ENCODE results near the gene SPO11. TPM values are rescaled to one million over a fixed set of nuclear protein-coding genes. Genes with fewer than 3 reads are reported as not detected.
A peak's percentile ranks its signal among the peaks of the same experiment; 100 is the strongest.
"Not testable (repeated sequence)": the region's sequence is repeated elsewhere in the genome, so short reads cannot be mapped to it uniquely, and the experiment has no call there.

Gene SPO11
- total RNA-seq, 1 experiment from 2014 or later, result not detected

- no peak overlapping the region for H3K4me3 ChIP-seq (ENCODE audit: low read depth, low read length)
These were observed 13.2 kb downstream of the SPO11 start for GRCh38 chr20:57342829-57343228.

GRCh38 chr20:57346477-57346876 is 16.9 kb downstream of the SPO11 start:
- POLR2A ChIA-PET, result no interaction called here
- no peaks in the 10 kb centered on the region for H3K4me1 ChIP-seq
- H3K27ac Mint-ChIP-seq (ENCODE audit: unreplicated experiment), result no peak overlapping the region

More at GRCh38 chr20:57342829-57343228, 13.2 kb downstream of the SPO11 start:
- Mint-ChIP-seq H3K36me3 (ENCODE audit: insufficient read depth, unreplicated experiment) (no peaks in the 10 kb centered on the region), H3K4me3 (ENCODE audit: unreplicated experiment) (no peak overlapping the region), H3K27ac (ENCODE audit: unreplicated experiment) (no peak overlapping the region), H3K4me1 (ENCODE audit: low read depth, unreplicated experiment) (no peaks in the 10 kb centered on the region), H3K9me3 (ENCODE audit: unreplicated experiment) (no peaks in the 10 kb centered on the region), H3K27me3 (ENCODE audit: insufficient read depth, unreplicated experiment) (no peaks in the 10 kb centered on the region)
- no peak for DNase-seq
- POLR2A ChIA-PET, result no interaction called here
- Histone ChIP-seq H3K36me3 (ENCODE audit: control insufficient read depth, insufficient read depth, low read length) (no peaks in the 10 kb centered on the region), H3K4me1 (no peaks in the 10 kb centered on the region), H3K9me3 (no peaks in the 10 kb centered on the region), H3K27me3 (replicated peaks; ENCODE audit: control insufficient read depth, insufficient read depth, low read length) (no peaks in the 10 kb centered on the region)
- no peak for TF ChIP-seq CTCF (IDR thresholded peaks at IDR 0.05; ENCODE audit: insufficient read depth in 1 of 2, low read depth in 1 of 2, low read length in 1 of 2, severe bottlenecking in 1 of 2, unreplicated experiment in 1 of 2)
- no TSS peak for BruUV-seq (replicated peaks)
- CTCF ChIA-PET, result interaction anchor here (1.5 kb wide), 1 partner anchor 11 kb away, joined by 3 read pairs; no protein-coding TSS in a partner anchor
- intact Hi-C loops (cut with micrococcal nuclease; ENCODE audit: unreplicated experiment), result no loop called here

GRCh38 chr20:57347393-57347792 is 17.8 kb downstream of the SPO11 start:
- Histone ChIP-seq H3K27me3 (replicated peaks; ENCODE audit: control insufficient read depth, insufficient read depth, low read length) (no peaks in the 10 kb centered on the region), H3K4me1 (peaks cover 6% of the 10 kb centered on the region), H3K4me3 (ENCODE audit: low read depth, low read length) (no peak overlapping the region), H3K9me3 (no peaks in the 10 kb centered on the region), H3K36me3 (ENCODE audit: control insufficient read depth, insufficient read depth, low read length) (no peaks in the 10 kb centered on the region)
- no peak for TF ChIP-seq CTCF (IDR thresholded peaks at IDR 0.05; ENCODE audit: insufficient read depth in 1 of 2, low read depth in 1 of 2, low read length in 1 of 2, severe bottlenecking in 1 of 2, unreplicated experiment in 1 of 2)
- ChIA-PET POLR2A (no interaction called here), CTCF (interaction anchor here (0.9 to 3.4 kb wide), 5 partner anchors 15 to 374 kb away, joined by 3 to 18 read pairs (median 9); no protein-coding TSS in a partner anchor)
- intact Hi-C loops (cut with micrococcal nuclease; ENCODE audit: unreplicated experiment), result no loop called here
- H3K27me3 Mint-ChIP-seq (ENCODE audit: insufficient read depth, unreplicated experiment), result no peaks in the 10 kb centered on the region
- no peak overlapping the region for H3K27ac Mint-ChIP-seq (ENCODE audit: unreplicated experiment)
- H3K4me3 Mint-ChIP-seq (ENCODE audit: unreplicated experiment), result no peak overlapping the region
- BruUV-seq (replicated peaks), result no TSS peak
- peaks cover 26% of the 10 kb centered on the region for H3K36me3 Mint-ChIP-seq (ENCODE audit: insufficient read depth, unreplicated experiment)
- peaks cover 9% of the 10 kb centered on the region for H3K4me1 Mint-ChIP-seq (ENCODE audit: low read depth, unreplicated experiment)
- DNase-seq, result no peak
- H3K9me3 Mint-ChIP-seq (ENCODE audit: unreplicated experiment), result no peaks in the 10 kb centered on the region

More at GRCh38 chr20:57346477-57346876, 16.9 kb downstream of the SPO11 start:
- CTCF ChIA-PET, result interaction anchor here (0.6 to 3.4 kb wide), 12 partner anchors 10 to 259 kb away, joined by 3 to 25 read pairs (median 5); no protein-coding TSS in a partner anchor
- DNase-seq, result peak; percentile 85 to 90
- intact Hi-C loops (cut with micrococcal nuclease; ENCODE audit: unreplicated experiment), result loop anchor here (1.0 kb wide), 1 partner anchor 257 kb away; no protein-coding TSS in a partner anchor
- peak; percentile 90 to 97 for TF ChIP-seq CTCF (IDR thresholded peaks at IDR 0.05; ENCODE audit: insufficient read depth in 1 of 2, low read depth in 1 of 2, low read length in 1 of 2, severe bottlenecking in 1 of 2, unreplicated experiment in 1 of 2)
- BruUV-seq (replicated peaks), result no TSS peak
- Mint-ChIP-seq H3K4me1 (ENCODE audit: low read depth, unreplicated experiment) (no peaks in the 10 kb centered on the region), H3K27me3 (ENCODE audit: insufficient read depth, unreplicated experiment) (no peaks in the 10 kb centered on the region), H3K9me3 (ENCODE audit: unreplicated experiment) (no peaks in the 10 kb centered on the region), H3K4me3 (ENCODE audit: unreplicated experiment) (no peak overlapping the region), H3K36me3 (ENCODE audit: insufficient read depth, unreplicated experiment) (peaks cover 17% of the 10 kb centered on the region)
- H3K27me3 ChIP-seq (replicated peaks; ENCODE audit: control insufficient read depth, insufficient read depth, low read length), result no peaks in the 10 kb centered on the region
- no peaks in the 10 kb centered on the region for H3K9me3 ChIP-seq
- no peaks in the 10 kb centered on the region for H3K36me3 ChIP-seq (ENCODE audit: control insufficient read depth, insufficient read depth, low read length)
- H3K4me3 ChIP-seq (ENCODE audit: low read depth, low read length), result no peak overlapping the region

GRCh38 chr20:57348200-57348921 is 18.8 kb downstream of the SPO11 start:
- Mint-ChIP-seq H3K4me1 (ENCODE audit: low read depth, unreplicated experiment) (peaks cover 18% of the 10 kb centered on the region), H3K36me3 (ENCODE audit: insufficient read depth, unreplicated experiment) (peaks cover 34% of the 10 kb centered on the region)
- H3K9me3 Mint-ChIP-seq (ENCODE audit: unreplicated experiment); H3K4me3 ChIP-seq (ENCODE audit: low read depth, low read length); H3K4me3 Mint-ChIP-seq (ENCODE audit: unreplicated experiment); H3K27me3 ChIP-seq (replicated peaks; ENCODE audit: control insufficient read depth, insufficient read depth, low read length); H3K27ac Mint-ChIP-seq (ENCODE audit: unreplicated experiment); H3K9me3 ChIP-seq; H3K27me3 Mint-ChIP-seq (ENCODE audit: insufficient read depth, unreplicated experiment); intact Hi-C loops (cut with micrococcal nuclease; ENCODE audit: unreplicated experiment); H3K4me1 ChIP-seq; H3K36me3 ChIP-seq (ENCODE audit: control insufficient read depth, insufficient read depth, low read length); DNase-seq; BruUV-seq (replicated peaks): not testable (repeated sequence)
- POLR2A ChIA-PET, result interaction anchor here (0.9 kb wide), 1 partner anchor 43 kb away, joined by 4 read pairs; the partner anchor contains the start of gene RBM38
- CTCF ChIA-PET, result interaction anchor here (0.6 to 2.9 kb wide), 9 partner anchors 11 to 375 kb away, joined by 3 to 15 read pairs (median 6); no protein-coding TSS in a partner anchor

All from Caco-2 (cell line).